ENCODE data around the gene NOCT.
A peak's percentile ranks its signal among the peaks of the same experiment; 100 is the strongest.
"Not testable (repeated sequence)": the region's sequence is repeated elsewhere in the genome, so short reads cannot be mapped to it uniquely, and the experiment has no call there.

Gene NOCT

GRCh38 chr4:139011225-139011950 is 4.2 kb upstream of the NOCT start:
- no peak for DNase-seq

DNA sequence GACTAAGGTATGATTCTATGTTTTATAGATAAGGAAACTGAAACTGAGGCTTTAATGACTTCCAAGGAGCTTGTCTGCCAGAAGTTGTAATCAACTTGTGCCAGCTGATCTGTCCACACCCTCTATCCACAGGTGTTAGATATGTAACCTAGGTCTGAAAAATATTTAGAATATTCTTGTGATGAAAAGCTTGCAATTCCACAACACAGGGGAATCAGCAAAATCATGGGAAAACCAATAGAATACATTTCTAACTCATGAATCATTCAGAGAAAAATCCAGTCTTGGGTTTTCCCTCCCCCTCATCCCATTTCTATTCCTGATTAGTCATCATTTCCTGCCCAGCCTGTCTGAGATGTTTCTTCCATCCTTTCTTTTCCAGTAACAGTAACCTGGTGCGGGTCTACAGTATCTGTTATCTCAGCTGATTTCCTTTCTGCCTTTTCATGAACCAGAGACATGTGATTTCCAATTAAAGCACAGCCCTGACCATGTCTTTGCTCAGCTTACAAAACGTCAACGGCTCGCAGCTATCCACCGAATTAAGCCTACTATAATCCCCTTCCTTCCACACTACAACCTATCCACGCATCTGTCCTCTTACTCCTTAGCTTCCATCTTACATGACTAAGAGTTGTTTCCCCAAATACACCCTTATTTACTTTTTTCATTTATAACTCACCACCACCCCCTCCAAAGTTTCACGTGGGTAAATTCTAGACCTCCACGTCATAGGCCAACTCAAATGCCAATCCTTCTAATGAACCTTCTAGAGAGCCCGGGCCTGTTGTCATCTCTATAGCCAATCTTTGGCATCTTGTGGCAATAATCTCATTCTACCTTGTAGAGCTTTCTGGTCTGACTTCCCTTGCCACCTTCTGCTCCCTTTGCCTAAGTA is 961 bp upstream of the NOCT start:
- peak in 1 of 2 experiments; percentile 7 for DNase-seq

- peak; percentile 48 to 56 for DNase-seq
Measured at GRCh38 chr4:139015948-139016471, 429 bp downstream of the NOCT start.

DNA sequence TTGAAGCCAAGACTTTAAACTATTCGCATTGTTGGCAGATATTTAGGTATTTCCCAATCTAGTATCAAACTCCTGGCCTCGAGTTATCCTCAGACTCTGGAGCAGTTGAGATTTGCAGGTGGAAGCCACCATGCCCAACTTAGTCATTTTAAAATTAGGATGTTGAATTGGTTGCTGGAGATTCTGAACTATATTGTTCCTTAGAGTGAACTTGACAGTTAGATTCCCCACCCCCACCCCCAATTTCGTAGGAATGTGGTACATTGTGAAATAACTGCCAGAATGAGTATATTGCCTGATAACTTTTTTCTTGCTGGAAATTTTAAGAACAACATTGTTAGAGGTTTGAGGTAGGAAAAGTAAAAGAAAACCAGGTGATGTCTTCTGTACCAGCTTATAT is 2.3 kb downstream of the NOCT start:
- no peak for DNase-seq

DNA sequence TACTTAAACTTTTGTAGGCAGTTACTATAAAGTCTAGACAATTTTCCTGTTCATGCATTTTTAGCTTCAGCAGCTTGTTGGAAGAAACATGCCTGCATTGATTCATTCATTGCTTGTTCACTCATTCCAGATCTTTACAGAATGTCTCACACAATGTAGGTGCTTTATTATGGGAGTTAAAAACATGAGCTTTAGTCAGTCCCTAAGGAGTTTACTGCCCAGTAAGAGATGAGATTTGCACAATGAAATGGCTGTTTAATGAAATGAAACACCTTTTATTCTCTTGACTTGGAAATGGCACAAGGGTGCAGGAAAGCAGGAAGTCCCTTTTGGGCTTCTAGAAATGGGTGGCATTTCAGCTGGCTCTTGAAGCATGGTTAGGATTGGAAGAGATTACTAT is 2.9 kb downstream of the NOCT start:
- DNase-seq = no peak

DNA sequence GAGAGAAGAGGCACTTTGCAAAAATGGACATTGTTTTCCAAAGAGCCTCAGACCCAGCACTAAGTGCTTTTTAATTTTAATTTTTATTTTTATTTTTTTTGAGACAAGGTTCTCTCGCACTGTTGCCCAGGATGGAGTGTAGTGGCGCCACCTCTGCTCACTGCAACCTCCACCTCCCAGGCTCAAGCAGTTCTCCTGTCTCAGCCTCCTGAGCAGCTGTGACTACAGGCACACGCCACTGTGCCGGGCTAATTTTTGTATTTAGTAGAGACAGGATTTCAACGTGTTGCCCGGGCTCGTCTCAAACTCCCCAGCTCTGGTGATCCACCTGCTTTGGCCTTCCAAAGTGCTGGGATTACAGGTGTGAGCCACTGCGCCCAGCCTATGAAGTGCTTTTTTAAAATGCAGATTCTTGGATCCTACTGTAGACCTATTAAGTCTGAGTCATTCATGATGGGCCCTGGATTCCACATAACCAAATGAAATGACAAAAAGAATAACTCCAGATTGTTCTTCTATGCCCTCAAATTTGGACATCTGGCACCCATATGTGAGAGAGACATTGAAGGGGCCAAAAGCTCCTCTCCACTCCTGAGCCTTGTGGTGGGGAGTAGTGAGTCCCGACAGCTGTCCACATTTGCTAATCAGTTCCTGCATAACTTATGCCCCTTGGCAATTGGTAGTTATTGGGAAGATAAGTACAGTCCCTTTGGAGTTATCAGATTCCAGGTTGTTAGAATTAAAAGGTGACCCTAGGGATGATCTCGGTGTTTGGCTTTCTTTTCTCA is 3.6 kb downstream of the NOCT start:
- no peak for DNase-seq

DNA sequence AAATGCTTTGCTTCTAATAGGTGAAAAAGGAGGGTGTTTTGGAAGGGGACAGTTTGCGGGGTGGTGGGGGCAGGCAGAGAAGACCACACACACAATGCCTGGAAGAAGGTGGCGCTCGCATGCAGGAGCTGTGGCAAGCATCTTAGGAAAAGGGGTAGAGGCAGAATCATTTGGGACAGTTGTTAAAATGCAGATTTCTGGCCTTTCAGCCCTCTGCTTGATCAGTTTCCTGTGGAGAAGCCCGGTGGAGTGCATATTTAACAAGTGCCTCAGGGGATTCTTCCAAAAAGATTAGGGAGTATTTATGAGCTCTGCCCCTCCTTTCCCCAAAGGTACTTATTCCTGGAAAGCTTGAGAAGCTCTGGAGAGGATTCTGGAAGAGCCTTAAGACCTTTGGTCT is 4.8 kb downstream of the NOCT start:
- no peak for DNase-seq

DNA sequence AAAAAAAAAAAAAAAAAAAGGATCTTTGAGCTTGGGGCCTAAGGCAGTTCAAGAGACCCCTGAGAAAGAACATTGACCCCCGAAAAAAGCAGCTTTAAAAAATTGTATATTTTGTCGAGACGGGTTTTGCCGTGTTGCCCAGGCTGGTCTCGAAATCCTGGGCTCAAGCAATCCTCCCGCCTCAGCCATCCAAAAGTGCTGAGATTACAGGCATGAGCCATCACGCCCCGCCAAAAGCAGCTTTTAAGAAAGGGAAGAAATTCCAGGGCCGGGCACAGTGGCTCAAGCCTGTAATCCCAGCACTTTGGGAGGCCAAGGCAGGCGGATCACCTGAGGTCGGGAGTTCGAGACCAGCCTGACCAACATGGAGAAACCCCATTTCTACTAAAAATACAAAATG is 5.5 kb downstream of the NOCT start:
- DNase-seq = not testable (repeated sequence)

DNA sequence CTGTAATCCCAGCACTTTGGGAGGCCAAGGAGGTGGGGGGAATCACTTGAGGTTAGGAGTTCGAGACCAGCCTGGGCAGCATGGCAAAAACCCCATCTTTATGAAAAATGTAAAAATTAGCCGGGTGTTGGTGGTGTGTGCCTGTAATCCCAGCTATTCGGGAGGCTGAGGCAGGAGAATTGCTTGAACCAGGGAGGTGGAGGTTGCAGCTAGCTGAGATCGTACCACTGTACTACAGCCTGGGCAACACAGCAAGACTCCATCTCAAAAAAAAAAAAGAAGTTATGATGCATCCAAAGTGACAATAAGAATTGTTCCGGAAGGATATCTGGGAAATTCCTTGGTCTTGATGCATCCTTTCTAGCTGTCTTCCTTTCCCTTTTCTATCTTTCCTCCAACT is 7.3 kb downstream of the NOCT start:
- DNase-seq = no peak

GRCh38 chr4:139024686-139025085 is 9.1 kb downstream of the NOCT start:
- no peak for DNase-seq

- DNase-seq = no peak
Measured at GRCh38 chr4:139025841-139026240, 10.3 kb downstream of the NOCT start.

GRCh38 chr4:139027776-139028175 is 12.2 kb downstream of the NOCT start:
- DNase-seq = no peak

- no peak for DNase-seq
Measured at GRCh38 chr4:139028191-139028661, 12.6 kb downstream of the NOCT start.

DNA sequence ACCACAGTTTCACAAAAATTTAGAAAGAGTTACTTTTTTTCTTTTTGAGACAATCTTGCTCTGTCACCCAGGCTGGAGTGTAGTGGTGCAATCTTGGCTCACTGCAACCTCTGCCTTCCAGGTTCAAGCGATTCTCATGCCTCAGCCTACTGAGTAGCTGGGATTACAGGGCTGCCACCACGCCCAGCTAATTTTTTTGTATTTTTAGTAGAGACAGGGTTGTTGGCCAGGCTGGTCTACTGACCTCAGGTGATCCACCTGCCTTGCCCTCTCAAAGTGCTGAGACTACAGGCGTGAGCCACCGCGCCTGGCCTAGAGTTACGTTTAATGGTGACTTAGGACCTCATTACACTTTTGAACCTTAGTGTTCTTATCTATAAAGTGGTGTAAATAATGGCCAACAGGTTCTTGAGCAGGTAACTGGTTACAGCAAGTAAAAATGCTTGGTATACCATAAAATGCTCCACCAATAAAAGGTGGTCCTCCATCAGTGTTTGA is 14.3 kb downstream of the NOCT start:
- DNase-seq = not testable (repeated sequence)

- DNase-seq = peak; percentile 67 to 72
Measured at GRCh38 chr4:139030614-139031235, 15.1 kb downstream of the NOCT start.

GRCh38 chr4:139035650-139036049 is 20.1 kb downstream of the NOCT start:
- no peak for DNase-seq

GRCh38 chr4:139036885-139037284 is 21.3 kb downstream of the NOCT start:
- no peak for DNase-seq

DNA sequence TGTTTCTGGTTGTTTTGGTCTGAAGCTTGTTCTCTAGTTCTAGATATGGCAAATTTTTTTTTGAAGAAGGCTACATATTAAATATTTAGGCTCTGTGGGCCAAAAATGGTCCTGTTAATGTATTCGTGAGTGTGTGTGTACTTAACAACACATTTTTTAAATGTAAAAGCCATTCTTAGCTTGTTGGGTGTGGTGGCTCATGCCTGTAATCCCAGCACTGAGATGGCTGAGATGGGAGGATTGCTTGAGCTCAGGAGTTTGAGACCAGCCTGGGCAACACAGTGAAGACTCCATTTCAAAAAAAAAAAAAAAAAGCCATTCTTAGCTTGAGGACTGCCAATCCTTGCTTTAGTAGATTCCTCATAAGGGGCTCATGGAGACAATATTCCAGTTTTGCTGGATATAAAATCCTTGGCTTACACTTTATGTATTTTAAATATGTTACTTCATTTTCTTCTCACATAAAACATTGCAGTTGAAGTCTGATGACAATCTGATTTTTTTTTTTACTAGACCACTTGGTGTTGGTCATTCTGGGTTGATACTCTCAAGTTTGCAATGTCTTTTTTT is 23.4 kb downstream of the NOCT start:
- DNase-seq = no peak

GRCh38 chr4:139042981-139043460 is 27.4 kb downstream of the NOCT start:
- no peak for DNase-seq

DNA sequence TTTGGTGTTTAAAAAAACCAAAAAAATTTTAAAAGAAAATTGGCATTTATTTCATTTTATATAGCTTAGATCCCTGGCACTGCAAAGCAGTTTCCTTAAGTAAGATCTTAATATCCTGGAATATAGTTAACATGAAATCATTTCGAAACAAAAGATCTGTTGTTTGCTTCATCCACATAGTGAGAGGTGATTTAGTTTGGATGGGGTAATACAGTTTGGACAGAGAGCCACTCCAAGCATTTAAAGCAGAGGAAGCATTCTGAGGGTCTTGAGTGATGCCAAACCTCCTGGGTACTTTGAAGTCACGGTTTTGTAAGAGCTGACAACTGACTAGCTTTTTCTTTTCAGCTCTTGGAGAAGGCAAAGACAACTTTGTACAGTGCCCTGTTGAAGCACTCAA is 28.7 kb downstream of the NOCT start:
- DNase-seq = no peak

DNA sequence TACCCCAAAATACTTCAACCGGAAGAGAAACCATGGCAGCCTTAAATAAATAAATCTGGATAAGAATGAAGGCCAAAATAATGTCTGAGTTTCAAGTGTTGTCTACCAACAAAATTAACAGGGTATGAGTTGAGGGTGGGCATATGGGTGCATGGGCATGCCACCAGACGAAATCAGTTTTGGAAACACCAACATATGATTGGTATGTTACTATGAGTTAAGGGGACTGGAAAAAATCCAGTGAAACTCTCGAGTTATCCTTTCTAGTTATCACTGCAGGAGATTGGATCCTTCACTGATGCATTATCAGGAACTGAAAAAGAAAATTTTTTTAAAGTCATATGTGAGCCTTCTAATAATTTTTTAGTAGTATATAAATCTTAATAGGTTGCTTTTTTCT is 32.4 kb downstream of the NOCT start:
- DNase-seq = no peak

- DNase-seq = no peak
Measured at GRCh38 chr4:139050446-139050845, 34.9 kb downstream of the NOCT start.

All from activated CD4-positive, alpha-beta T cell treated with anti-CD3 and anti-CD28 coated beads, Interleukin-2, amount 50 U/mL, for 48 hours (primary cell).